C4-2B (cell line): ENCODE measurements around the gene FRMD4A.

Experiments
- ZFX ChIP-seq: fragments of 450-650 bp; IDR thresholded peaks from 2 replicates; pipeline ENCODE4 v1.6.1; 2017
- TF ChIP-seq, protein P1 (sequence below): fragments of 450-650 bp; conservative IDR thresholded peaks from 2 replicates; pipeline ENCODE4 v1.5.1; 2017; ENCODE audit warnings: mild to moderate bottlenecking

DNA sequence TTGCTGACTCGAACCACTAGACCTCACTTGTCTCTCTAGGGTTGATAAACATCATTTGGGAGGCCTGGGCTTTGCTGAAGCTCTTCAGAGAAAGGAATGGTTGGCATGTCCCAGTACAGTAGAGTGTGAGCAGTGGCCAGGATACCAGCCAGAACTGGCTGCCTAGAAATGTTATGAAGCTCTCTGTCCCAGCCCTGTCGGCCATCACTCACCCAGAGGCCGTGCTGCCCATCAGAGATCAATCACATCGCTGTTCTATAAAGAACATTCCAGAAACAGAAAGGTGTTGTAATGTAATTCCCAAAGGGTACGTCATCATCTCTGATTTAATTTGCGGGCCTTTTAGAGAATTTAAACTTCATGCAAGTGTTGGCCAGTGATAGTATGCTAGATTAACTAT lies 632.5 kb downstream of the FRMD4A start:
- TF ChIP-seq, protein P1, sequence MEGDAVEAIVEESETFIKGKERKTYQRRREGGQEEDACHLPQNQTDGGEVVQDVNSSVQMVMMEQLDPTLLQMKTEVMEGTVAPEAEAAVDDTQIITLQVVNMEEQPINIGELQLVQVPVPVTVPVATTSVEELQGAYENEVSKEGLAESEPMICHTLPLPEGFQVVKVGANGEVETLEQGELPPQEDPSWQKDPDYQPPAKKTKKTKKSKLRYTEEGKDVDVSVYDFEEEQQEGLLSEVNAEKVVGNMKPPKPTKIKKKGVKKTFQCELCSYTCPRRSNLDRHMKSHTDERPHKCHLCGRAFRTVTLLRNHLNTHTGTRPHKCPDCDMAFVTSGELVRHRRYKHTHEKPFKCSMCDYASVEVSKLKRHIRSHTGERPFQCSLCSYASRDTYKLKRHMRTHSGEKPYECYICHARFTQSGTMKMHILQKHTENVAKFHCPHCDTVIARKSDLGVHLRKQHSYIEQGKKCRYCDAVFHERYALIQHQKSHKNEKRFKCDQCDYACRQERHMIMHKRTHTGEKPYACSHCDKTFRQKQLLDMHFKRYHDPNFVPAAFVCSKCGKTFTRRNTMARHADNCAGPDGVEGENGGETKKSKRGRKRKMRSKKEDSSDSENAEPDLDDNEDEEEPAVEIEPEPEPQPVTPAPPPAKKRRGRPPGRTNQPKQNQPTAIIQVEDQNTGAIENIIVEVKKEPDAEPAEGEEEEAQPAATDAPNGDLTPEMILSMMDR = no peak
- TF ChIP-seq ZFX = no peak
